B cell (primary cell): ENCODE results near the gene HSP90AB1. TPM values are rescaled to one million over a fixed set of nuclear protein-coding genes. Genes with fewer than 3 reads are reported as not detected.

ENCODE experiments used
- ATAC-seq: fragments of 200-7000 bp; cut with Tn5 transposase; one replicate; pipeline ENCODE4 v1.10.0; 2021; ENCODE audit warnings: low read depth, mild to moderate bottlenecking, moderate number of reproducible peaks, moderate library complexity
- CTCF ChIA-PET: fragments of 350-600 bp; sonication (Branson Sonifier 250); formaldehyde crosslinking; loops from one replicate; lab custom pipeline; 2021; ENCODE audit warnings: antibody characterized with exemption, inconsistent platforms; lab: Charles Lee
- POLR2A ChIA-PET: fragments of 350-600 bp; sonication (Branson Sonifier 250); formaldehyde crosslinking; loops from one replicate; lab custom pipeline; 2021; ENCODE audit warnings: antibody characterized with exemption; lab: Charles Lee
- DNase-seq: peaks from one replicate; pipeline ENCODE4 v3.0.0; 2013
- H2AFZ ChIP-seq: 2 replicates; pipeline ENCODE4 v1.6.1; 2012; ENCODE audit warnings: mild to moderate bottlenecking, low read depth, low read length; ENCODE audit not compliant: insufficient read depth, poor library complexity, severe bottlenecking
- H3K27ac ChIP-seq, 2 donors: 1 replicate in 1 of 2; 2 replicates in 1 of 2; pipeline ENCODE4 v1.5.1; 2012 to 2013; ENCODE audit warnings: low read length in 2 of 2, mild to moderate bottlenecking in 2 of 2, moderate library complexity in 1 of 2
- H3K27me3 ChIP-seq, 4 experiments: fragments of 200-600 bp in 1 of 4; sonication (generic) in 1 of 4; replicated peaks in 1 of 4; 1 replicate in 2 of 4; 2 replicates in 2 of 4; pipeline versions ENCODE4 v1.6.1 to v1.7.0; 2013 to 2016; ENCODE audit warnings: low read length in 3 of 4, mild to moderate bottlenecking in 2 of 4, mixed read lengths in 1 of 4, moderate library complexity in 1 of 4; ENCODE audit not compliant: insufficient read depth in 4 of 4, control insufficient read depth in 3 of 4; ENCODE audit errors: control extremely low read depth in 1 of 4
- H3K36me3 ChIP-seq, 2 experiments: replicated peaks in 1 of 2; 1 replicate in 1 of 2; 2 replicates in 1 of 2; pipeline versions ENCODE4 v1.6.1 to v1.7.1; 2013; ENCODE audit warnings: low read length in 1 of 2; ENCODE audit not compliant: insufficient read depth in 2 of 2, control insufficient read depth in 1 of 2; ENCODE audit errors: control extremely low read depth in 1 of 2, extremely low read depth in 1 of 2
- H3K4me1 ChIP-seq, 2 donors: fragments of 200-600 bp in 1 of 2; sonication (generic) in 1 of 2; 1 replicate in 1 of 2; 2 replicates in 1 of 2; pipeline versions ENCODE4 v1.5.1 to v1.6.1; 2013 to 2017; ENCODE audit warnings: low read length in 2 of 2; ENCODE audit not compliant: control insufficient read depth in 2 of 2, insufficient read depth in 2 of 2
- H3K4me2 ChIP-seq: replicated peaks from 2 replicates; pipeline ENCODE3; 2012; ENCODE audit warnings: mild to moderate bottlenecking, low read depth, low read length; ENCODE audit not compliant: poor library complexity, severe bottlenecking
- H3K4me3 ChIP-seq, 5 experiments: fragments of 200-600 bp in 1 of 5; sonication (generic) in 1 of 5; 1 replicate in 3 of 5; 2 replicates in 2 of 5; pipeline versions ENCODE4 v1.5.1 to v1.7.0; 2011 to 2016; ENCODE audit warnings: low read length in 4 of 5, mild to moderate bottlenecking in 4 of 5, low read depth in 2 of 5, control low read depth in 1 of 5, moderate library complexity in 1 of 5; ENCODE audit not compliant: insufficient read depth in 1 of 5; ENCODE audit errors: control extremely low read depth in 1 of 5, extremely low read depth in 1 of 5
- H3K79me2 ChIP-seq: fragments of 200-600 bp; sonication (generic); one replicate; pipeline ENCODE4 v1.6.0; 2016; ENCODE audit warnings: low read length; ENCODE audit not compliant: control insufficient read depth, insufficient read depth
- H3K9ac ChIP-seq: fragments of 200-600 bp; sonication (generic); 2 replicates; pipeline ENCODE4 v1.6.1; 2017; ENCODE audit warnings: mild to moderate bottlenecking, low read length, moderate library complexity
- H3K9me3 ChIP-seq, 3 donors: one replicate each; pipeline versions ENCODE4 v1.6.1 to v1.7.1; 2013; ENCODE audit warnings: low read length in 2 of 3; ENCODE audit not compliant: control insufficient read depth in 2 of 3, insufficient read depth in 1 of 3; ENCODE audit errors: control extremely low read depth in 1 of 3
- H4K20me1 ChIP-seq: 2 replicates; pipeline ENCODE4 v1.6.0; 2012; ENCODE audit warnings: mild to moderate bottlenecking, low read length; ENCODE audit not compliant: insufficient read depth, control insufficient read depth, poor library complexity, severe bottlenecking
- H3K27ac Mint-ChIP-seq: one replicate; pipeline ENCODE4 v1.8.0; 2021; ENCODE audit warnings: mixed read lengths
- H3K27me3 Mint-ChIP-seq: one replicate; pipeline ENCODE4 v1.8.0; 2021; ENCODE audit warnings: mixed read lengths
- H3K4me1 Mint-ChIP-seq: one replicate; pipeline ENCODE4 v1.8.0; 2021; ENCODE audit warnings: mixed read lengths
- H3K4me3 Mint-ChIP-seq: one replicate; pipeline ENCODE4 v1.8.0; 2021; ENCODE audit warnings: mixed read lengths
- H3K9me3 Mint-ChIP-seq: one replicate; pipeline ENCODE4 v1.8.0; 2022; ENCODE audit warnings: mixed read lengths; ENCODE audit not compliant: insufficient read depth
- EZH2 ChIP-seq: IDR thresholded peaks from 2 replicates; pipeline ENCODE4 v1.6.1; 2012; ENCODE audit warnings: borderline replicate concordance, low read depth, mild to moderate bottlenecking, moderate library complexity, low read length; ENCODE audit not compliant: insufficient read depth, poor library complexity, severe bottlenecking
- WGBS: methylation state at CpG from one replicate; pipeline ENCODE4 v1.1.5; 2013; ENCODE audit warnings: missing lambda C conversion rate; ENCODE audit not compliant: insufficient coverage; 5-methylcytosine and 5-hydroxymethylcytosine counted together
- intact Hi-C: fragments of 100-400 bp; cut with micrococcal nuclease; formaldehyde crosslinking; loops from one replicate; pipeline ENCODE4 v1.10.0; 2022
- polyA plus RNA-seq: library from polyadenylated mRNA; depleted of rRNA; stranded (reverse); fragments of >200 nt; gene quantifications from 2 replicates; pipeline ENCODE4 v1.2.3, GENCODE V29; 2012
- total RNA-seq, 2 donors: library from RNA; stranded (reverse); fragments of 120-200 nt in 1 of 2; gene quantifications; 1 replicate in 1 of 2; 2 replicates in 1 of 2; pipeline versions ENCODE4 v1.2.3 to v1.2.4, GENCODE V29; 2013 to 2022
- TF ChIP-seq, protein P1 (sequence below): fragments of 200-600 bp; IDR thresholded peaks from one replicate; pipeline ENCODE4 v1.8.0; 2022; ENCODE audit warnings: antibody characterized with exemption, mild to moderate bottlenecking

HSP90AB1 gene
- total and polyA plus RNA-seq, 2 donors (not counting 1 experiment from before 2014, with no cell fraction given), result 395 to 645 TPM

- ChIA-PET POLR2A (interaction anchor here (1.1 to 7.9 kb wide), 4 partner anchors 9 to 18 kb away, joined by 5 to 105 read pairs (median 9); partner anchors contain the start of gene HSP90AB1), CTCF (interaction anchor here (0.6 to 5.5 kb wide), 12 partner anchors 10 to 168 kb away, joined by 3 to 107 read pairs (median 7); partner anchors contain the start of genes HSP90AB1 and SLC29A1)
- Histone ChIP-seq H3K27ac (peak within 1 kb of the TSS; percentile 96 to 98), H3K9me3 (no peaks in the 10 kb centered on the region), H3K79me2 (peaks cover 48% of the 10 kb centered on the region), H3K4me1 (peaks cover 48 to 61% of the 10 kb centered on the region in 2 donors), H3K27me3 (peaks cover 0 to 13% (median 4%) of the 10 kb centered on the region in 4 experiments), H3K9ac (peak within 1 kb of the TSS; percentile 93), H3K4me2 (peak within 1 kb of the TSS; percentile 95), H2AFZ (peak within 1 kb of the TSS; percentile 32), H3K36me3 (peaks cover 1 to 28% of the 10 kb centered on the region in 2 experiments), H4K20me1 (peaks cover 27% of the 10 kb centered on the region), H3K4me3 (peak within 1 kb of the TSS; percentile 94 to 99 (median 98))
- Mint-ChIP-seq H3K4me1 (peaks cover 69% of the 10 kb centered on the region), H3K27me3 (peaks cover 8% of the 10 kb centered on the region), H3K9me3 (no peaks in the 10 kb centered on the region), H3K27ac (peak within 1 kb of the TSS; percentile 100), H3K4me3 (peak within 1 kb of the TSS; percentile 100)
- WGBS, result under 1% methylated on average over 71 of the region's 72 CpGs
- ATAC-seq (peak; percentile 52), DNase-seq (peak; percentile 96)
- TF ChIP-seq, protein P1, sequence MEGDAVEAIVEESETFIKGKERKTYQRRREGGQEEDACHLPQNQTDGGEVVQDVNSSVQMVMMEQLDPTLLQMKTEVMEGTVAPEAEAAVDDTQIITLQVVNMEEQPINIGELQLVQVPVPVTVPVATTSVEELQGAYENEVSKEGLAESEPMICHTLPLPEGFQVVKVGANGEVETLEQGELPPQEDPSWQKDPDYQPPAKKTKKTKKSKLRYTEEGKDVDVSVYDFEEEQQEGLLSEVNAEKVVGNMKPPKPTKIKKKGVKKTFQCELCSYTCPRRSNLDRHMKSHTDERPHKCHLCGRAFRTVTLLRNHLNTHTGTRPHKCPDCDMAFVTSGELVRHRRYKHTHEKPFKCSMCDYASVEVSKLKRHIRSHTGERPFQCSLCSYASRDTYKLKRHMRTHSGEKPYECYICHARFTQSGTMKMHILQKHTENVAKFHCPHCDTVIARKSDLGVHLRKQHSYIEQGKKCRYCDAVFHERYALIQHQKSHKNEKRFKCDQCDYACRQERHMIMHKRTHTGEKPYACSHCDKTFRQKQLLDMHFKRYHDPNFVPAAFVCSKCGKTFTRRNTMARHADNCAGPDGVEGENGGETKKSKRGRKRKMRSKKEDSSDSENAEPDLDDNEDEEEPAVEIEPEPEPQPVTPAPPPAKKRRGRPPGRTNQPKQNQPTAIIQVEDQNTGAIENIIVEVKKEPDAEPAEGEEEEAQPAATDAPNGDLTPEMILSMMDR, result peak; percentile 66
- TF ChIP-seq EZH2, result no peak
- intact Hi-C loops, result loop anchor here (1.0 to 5.0 kb wide), 4 partner anchors 8 to 122 kb away; partner anchors contain the start of genes AARS2, CDC5L and SLC35B2
Observed at GRCh38 chr6:44265007-44265721, 18.3 kb downstream of the HSP90AB1 start, which contains the start of gene NFKBIE. Gene NFKBIE (minus strand): TSS chr6:44265551. CDS start chr6:44265346, 205 bp downstream.
